T-helper 1 cell treated with Interleukin-12 subunit alpha and Interleukin-12 subunit beta and Interleukin-4 antibody, amounts not matched to agents 30 ng/mL and 1 ng/mL, for 36 hours (primary cell): ENCODE results near the gene ICA1. TPM values are rescaled to one million over a fixed set of nuclear protein-coding genes. Genes with fewer than 3 reads are reported as not detected.
"Not testable (repeated sequence)": the region's sequence is repeated elsewhere in the genome, so short reads cannot be mapped to it uniquely, and the experiment has no call there.

Source experiments
- intact Hi-C: fragments of 100-400 bp; cut with micrococcal nuclease; formaldehyde crosslinking; loops from one replicate; pipeline ENCODE4 v1.15.1; 2024
- total RNA-seq: library from RNA; stranded (reverse); gene quantifications from 2 replicates; pipeline ENCODE4 v1.2.3, GENCODE V29; 2022

The ICA1 gene
- total RNA-seq, 1 donor from 2014 or later = 2.0 TPM

DNA sequence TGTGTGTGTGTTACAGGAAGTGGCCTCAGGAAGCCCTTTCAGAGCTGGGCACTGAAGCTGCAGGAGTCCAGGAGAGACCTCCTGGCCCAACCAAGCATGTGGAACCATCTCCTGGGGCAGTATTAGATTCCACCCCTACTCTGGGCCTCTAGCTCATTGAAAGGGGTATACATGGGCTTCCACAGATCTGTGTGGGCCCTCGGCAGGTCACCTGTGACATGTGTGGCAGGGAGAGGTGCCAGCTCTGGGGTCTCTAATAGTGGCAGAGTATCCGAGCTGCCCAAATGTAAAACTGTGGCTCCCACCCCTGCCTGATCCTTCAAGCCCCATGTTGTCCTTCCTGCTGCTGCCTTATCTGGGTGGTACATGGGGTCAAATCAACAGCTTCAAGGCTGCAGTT is 149.3 kb downstream of the ICA1 start:
- intact Hi-C loops = no loop called here

DNA sequence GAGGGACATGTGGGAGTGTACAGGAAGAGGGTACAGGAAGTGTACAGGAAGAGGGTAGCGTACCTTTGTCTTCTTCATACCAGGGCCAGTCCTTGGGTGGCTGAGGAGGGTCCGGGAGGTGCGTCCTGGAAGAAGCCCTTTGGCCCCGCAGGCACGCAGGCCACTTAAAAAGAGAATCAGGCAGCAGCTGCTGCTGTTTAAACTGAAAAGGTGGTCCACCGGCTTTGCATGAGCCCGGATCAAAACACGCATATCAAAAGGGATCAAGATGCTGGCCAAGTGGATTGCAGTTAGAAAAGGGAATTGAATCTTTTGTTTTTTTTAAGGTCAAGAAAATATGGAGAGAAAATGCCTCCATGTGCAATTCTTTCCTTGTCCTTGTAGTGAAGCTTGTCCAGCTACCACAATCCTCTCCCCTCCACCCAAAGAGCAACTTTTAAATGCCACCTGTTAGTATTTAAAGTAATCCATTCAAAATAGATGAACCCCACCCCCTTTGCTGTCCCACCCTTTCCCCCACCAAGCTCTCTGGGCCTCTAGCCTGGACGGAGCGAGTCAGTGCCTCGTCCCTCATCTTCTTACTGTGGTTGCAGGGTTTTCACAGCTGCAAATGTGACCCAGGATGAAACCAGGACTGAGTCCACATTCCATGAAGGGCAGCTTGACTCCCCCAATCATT is 150.5 kb downstream of the ICA1 start:
- intact Hi-C loops = no loop called here

DNA sequence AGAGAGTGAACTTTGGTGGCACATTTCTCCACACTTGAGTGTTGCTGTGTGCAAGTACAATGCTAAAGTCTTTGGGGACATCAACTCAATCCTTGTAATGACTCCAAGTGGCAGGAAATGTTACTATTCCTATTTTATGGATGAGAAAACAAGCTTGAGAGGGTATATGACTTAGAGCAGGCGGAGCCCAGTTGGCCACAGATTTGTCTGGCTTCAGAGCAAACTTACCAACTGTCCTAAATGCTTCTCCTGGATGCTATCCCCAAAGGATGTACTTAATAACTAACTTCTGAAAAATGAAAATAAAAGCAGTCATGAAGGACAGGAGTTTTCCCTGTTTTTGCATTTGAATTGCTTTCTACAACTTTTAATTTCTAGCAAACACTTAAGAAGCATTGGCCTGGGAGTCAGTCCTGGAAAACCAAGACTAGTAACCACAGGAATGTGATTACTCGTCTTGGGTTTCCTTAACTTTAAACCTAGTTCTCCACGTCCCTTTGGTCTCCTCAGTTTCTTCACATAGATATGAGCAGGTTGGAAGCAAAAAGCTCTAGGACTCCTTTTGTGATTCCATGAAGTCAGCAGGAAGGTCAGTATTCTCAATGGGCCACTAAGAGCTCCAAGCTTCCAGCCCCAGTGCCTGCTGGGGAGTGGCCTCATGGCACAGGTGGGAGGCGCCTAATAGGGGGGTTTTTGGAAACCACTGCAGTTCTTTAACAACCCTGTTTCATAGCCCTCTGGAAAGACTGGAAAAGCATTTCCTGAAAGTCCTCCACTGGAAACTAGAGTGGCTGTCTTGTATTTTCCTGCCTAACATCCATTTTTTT is 152.6 kb downstream of the ICA1 start:
- intact Hi-C loops = no loop called here

DNA sequence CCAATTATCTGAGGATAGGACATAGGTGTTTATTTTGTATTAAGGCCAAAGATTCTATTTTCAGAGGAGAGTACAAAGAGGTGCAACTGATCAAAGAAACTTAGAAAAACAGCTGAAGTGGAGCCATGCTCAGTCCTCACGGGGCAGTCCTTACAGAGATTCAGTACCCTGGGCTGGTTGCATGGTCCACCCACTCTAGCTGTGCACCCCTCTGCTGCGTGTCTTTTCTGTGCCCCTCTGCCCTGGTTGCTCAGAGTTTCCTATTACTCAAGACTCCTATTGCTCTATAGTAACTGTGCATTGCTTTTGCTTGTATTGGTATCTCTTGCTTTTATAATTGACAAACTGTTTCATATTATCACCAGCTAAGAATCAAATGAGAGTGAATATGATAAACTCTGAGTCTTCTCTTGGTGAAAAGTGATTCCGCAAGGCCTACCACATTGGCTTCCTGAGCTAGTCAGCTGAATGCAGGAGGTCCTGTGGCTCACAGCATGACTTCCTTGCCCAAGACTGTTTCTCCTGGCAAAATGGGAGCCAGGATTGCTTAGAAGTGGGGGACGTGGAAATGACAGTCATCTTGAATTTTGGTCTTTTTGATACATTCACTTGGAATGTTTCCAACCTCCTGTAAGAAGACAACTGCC is 156.4 kb downstream of the ICA1 start:
- intact Hi-C loops = no loop called here

GRCh38 chr7:8103282-8103681 is 158.7 kb downstream of the ICA1 start:
- intact Hi-C loops = no loop called here

GRCh38 chr7:8101292-8101691 is 160.7 kb downstream of the ICA1 start:
- intact Hi-C loops = not testable (repeated sequence)

DNA sequence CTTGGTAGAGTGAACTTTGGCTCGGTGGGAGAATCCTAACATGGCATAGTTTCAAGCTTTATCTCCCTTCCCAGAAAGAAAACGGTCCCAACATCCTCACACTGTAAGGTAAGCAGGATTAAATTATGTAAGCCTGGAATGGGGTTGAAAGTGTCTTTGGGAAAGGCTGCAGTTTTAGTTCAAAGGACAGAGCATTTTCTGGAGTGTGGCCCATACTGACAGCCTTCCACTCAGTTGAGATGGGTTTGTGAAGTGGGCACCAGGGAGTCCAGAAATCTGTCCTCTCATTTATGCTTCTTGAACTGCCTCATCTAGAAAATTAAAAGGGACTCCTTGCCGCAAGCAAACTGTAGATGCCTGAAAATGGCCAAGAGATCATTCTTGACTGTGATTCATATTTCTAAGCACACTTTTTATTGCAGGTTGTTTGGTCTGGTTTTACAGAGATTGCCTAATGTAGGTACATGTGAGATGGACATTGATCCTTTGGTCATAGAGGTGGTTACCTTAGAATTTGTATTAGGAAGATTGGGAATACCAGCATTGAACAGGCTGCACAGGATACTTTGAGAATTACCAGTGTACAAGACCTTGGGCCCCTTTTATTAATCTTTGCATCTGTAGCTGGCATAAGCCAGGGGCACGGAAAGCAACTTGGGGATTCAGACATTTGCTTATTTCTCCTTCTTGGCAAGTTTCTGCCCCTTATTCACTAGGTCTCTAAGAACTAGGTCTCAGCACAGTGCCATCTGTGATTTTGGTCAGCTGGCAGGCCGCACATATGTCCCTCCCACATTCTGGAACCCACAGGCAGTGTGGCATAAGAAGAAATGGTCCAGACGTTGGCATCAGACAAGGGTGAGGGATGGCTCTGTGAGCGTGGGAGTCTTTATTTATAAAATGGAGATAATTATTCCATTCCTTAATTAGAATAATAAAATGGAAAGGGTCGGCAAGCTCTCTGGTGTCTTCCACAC is 167.5 kb downstream of the ICA1 start:
- intact Hi-C loops = no loop called here

DNA sequence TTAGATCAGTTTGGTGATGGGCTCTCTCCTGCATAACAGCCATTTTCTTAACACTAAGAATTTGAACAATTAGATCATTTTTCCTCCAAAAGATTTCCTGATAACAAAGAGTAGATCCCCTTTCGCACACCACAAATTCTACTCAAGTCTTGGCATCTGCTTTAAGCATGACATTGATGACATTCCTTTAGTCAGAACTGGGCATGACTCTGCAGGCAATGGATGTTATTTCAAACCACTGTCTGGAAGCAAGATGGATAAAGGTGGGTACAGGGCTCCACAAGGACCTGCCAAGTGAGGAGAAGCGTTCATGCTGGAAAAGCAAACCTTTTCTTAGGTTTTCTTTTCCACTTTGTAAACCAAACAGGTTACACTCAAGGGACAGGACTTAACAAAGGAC is 169.8 kb downstream of the ICA1 start:
- intact Hi-C loops = no loop called here

GRCh38 chr7:8089036-8089780 is 172.8 kb downstream of the ICA1 start:
- intact Hi-C loops = no loop called here

DNA sequence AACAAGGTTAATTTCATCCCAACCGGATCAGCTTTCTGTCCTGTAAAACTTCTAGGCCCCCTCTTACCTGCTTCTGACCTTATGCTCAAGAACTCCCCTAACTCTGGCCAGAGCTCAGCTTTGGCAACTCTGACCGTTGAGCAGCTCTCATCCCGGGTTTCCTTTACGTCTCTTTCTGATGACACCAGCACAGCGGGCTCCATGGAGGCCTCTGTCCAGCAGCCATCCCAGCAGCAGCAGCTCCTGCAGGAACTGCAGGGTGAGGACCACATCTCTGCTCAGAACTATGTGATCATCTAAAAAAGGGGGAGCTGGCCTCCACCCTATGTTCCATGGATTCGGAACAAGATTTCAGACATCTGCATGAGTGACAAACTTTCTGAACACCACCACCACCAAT is 175.7 kb downstream of the ICA1 start:
- intact Hi-C loops = no loop called here

DNA sequence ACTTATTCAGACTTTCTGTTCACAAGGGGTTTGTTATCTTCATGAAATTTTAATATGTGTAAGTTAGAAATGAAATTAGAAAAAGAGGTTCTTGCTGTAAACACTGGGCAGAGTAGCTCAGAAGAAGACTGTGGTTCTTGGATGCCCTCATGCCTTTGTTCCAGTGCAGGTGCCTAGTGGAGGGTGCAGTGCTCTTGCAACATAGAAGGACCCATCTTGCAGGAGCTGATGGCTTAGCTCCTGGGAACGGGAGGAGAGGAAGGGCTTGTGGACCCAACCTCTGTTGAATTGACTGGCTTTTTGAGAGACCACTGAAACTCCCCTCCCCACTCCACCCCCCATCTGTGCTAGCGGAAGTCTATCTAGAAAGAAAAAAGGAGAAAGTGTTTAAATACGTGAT is 176.5 kb downstream of the ICA1 start:
- intact Hi-C loops = no loop called here

GRCh38 chr7:8084836-8085235 is 177.1 kb downstream of the ICA1 start:
- intact Hi-C loops = no loop called here

DNA sequence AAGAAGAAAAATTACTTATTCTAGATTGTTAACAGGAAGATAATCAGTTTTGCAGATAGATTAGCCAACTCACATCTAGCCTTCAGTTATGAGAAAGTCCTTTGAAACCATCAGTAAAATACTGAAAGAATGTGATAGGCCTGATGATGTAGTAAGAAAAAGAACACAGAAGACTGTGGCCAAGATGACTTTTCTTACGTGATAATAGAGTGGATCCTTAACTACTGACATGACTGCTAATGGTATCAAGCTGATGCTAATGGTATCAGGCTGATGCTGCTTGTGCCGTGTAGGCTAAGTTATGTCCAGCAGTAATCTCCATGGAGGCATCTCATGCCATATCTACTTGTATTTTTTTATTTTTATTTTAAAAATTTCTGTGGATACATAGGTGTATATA is 179.2 kb downstream of the ICA1 start:
- intact Hi-C loops = no loop called here

DNA sequence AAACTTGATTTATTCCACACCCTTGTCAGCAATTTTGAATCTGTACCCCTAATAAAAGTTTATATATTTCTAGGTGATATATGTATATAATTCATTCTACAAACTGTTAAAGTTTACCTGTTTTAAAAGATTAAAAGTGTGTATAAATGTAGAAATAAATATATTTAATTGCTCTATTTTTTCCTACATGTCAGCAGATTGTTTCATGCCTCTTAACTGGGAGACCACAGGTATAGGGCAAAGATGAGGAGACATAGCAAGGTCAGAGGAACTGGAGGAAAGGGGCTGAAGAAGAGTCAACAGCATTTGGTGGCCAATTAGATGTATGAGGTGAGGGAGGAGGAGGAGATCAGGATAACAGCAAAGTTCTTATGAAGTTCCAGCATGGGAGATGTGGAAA is 183.5 kb downstream of the ICA1 start:
- intact Hi-C loops = no loop called here

- intact Hi-C loops = no loop called here
Measured at GRCh38 chr7:8070451-8071180, 191.4 kb downstream of the ICA1 start.

GRCh38 chr7:8068892-8069686 is 192.9 kb downstream of the ICA1 start:
- intact Hi-C loops = no loop called here

DNA sequence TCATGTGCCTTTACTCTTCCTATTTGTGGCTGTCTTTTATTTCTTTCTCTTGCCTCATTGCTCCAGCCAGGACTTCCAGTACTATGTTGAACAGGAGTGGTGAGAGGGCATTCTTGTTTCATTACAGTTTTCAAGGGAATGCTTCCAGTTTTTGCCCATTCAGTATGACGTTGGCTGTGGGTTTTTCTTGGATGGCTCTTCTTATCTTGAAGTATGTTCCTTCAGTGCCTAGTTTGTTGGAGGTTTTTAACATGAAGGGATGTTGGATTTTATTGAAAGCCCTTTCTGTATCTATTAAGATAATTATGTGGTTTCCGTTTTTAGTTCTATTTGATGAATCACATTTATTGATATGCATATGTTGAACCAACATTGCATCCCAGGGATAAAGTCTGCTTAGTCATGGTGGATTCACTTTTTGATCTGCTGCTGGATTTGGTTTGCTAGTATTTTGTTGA is 196.6 kb downstream of the ICA1 start:
- intact Hi-C loops = no loop called here

DNA sequence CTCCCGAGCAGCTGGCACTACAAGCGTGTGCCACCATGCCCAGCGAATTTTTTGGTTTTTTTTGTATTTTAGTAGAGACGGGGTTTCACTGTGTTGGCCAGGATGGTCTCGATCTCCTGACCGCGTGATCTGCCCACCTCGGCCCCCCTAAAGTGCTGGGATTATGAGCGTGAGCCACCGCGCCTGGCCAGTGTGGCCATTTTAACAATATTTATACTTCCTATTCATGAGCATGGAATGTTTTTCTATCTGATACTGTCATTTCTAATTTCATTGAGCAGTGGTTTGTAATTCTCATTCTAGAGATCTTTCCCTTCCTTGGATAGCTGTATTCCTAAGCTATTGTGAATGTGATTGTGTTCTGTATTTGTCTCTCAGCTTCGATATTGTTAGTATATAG is 197.1 kb downstream of the ICA1 start:
- intact Hi-C loops = no loop called here

DNA sequence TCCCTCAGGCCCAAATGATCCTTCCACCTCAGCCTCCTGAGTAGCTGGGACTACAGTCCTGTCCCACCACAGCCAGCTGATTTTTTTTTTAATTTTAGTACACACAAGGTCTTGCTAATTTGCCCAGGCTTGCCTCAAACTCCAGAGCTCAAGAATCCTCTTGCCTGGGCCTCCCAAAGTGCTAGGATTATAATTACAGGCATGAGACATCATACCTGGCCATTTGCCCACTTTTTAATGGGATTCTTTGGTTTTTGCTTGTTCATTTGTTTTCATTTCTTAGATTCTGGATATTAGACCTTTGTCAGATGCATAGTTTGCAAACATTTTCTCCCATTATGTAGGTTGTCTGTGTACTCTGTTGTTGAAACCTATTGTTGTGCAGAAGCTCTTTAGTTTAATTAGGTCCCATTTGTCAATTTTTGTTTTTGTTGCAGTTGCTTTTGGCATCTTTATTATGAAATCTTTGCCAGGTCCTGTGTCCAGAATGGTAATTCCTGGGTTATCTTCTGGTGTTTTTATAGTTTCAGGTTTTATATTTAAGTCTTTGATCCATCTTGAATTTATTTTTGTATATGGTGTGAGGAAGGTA is 198.2 kb downstream of the ICA1 start:
- intact Hi-C loops = no loop called here
